ENCODE data around the gene SAP30BP. TPM values are rescaled to one million over a fixed set of nuclear protein-coding genes. Genes with fewer than 3 reads are reported as not detected.

The SAP30BP gene
- total and polyA plus RNA-seq, 2 donors (not counting 1 experiment from before 2014, with no cell fraction given): 143 to 148 TPM

GRCh38 chr17:75667825-75668224 lies 687 bp downstream of the SAP30BP start:
- peaks cover 40 to 46% of the 10 kb centered on the region in 2 donors for H3K4me1 ChIP-seq (ENCODE audit: control insufficient read depth in 2 of 2, insufficient read depth in 2 of 2, low read length in 2 of 2)
- H3K9me3 ChIP-seq (ENCODE audit: control extremely low read depth in 1 of 3, control insufficient read depth in 2 of 3, insufficient read depth in 1 of 3, low read length in 2 of 3): peaks cover 0 to 5% (median 2%) of the 10 kb centered on the region in 3 donors
- CTCF ChIA-PET: interaction anchor here (1.1 to 2.8 kb wide), 8 partner anchors 10 to 117 kb away, joined by 3 to 13 read pairs (median 4); partner anchors contain the start of genes SMIM5 and UNK
- H2AFZ ChIP-seq (ENCODE audit: insufficient read depth, low read depth, low read length, poor library complexity, severe bottlenecking): peak overlapping the region; percentile 93
- intact Hi-C loops (cut with micrococcal nuclease): loop anchor here (2.0 to 10.0 kb wide), 3 partner anchors 187 to 687 kb away; partner anchors contain the start of gene WBP2
- H3K27me3 Mint-ChIP-seq: no peaks in the 10 kb centered on the region
- H3K9me3 Mint-ChIP-seq (ENCODE audit: insufficient read depth): no peaks in the 10 kb centered on the region
- H3K4me1 Mint-ChIP-seq: peaks cover 29% of the 10 kb centered on the region
- H3K79me2 ChIP-seq (ENCODE audit: control insufficient read depth, insufficient read depth, low read length): peaks cover 66% of the 10 kb centered on the region
- TF ChIP-seq EZH2 (IDR thresholded peaks at IDR 0.05; ENCODE audit: borderline replicate concordance, insufficient read depth, low read depth, low read length, poor library complexity, severe bottlenecking) (no peak), CTCF (IDR thresholded peaks at IDR 0.05) (no peak)
- peak overlapping the region; percentile 96 for H3K4me2 ChIP-seq (replicated peaks; ENCODE audit: low read depth, low read length, poor library complexity, severe bottlenecking)
- peak overlapping the region; percentile 84 to 89 for H3K27ac ChIP-seq (ENCODE audit: low read length in 2 of 2)
- no peaks in the 10 kb centered on the region for H3K27me3 ChIP-seq (replicated peaks in 1 of 4; ENCODE audit: control extremely low read depth in 1 of 4, control insufficient read depth in 3 of 4, insufficient read depth in 4 of 4, low read length in 3 of 4)
- H4K20me1 ChIP-seq (ENCODE audit: control insufficient read depth, insufficient read depth, low read length, poor library complexity, severe bottlenecking): peaks cover 25% of the 10 kb centered on the region
- 10% methylated on average over 2 of the region's 4 CpGs for WGBS (ENCODE audit: insufficient coverage)
- ATAC-seq (ENCODE audit: low read depth) (no peak), DNase-seq (no peak)
- peak overlapping the region; percentile 84 to 99 (median 98) for H3K4me3 ChIP-seq (ENCODE audit: control extremely low read depth in 1 of 5, extremely low read depth in 1 of 5, insufficient read depth in 1 of 5, low read depth in 2 of 5, low read length in 4 of 5)
- peak overlapping the region; percentile 97 for H3K9ac ChIP-seq (ENCODE audit: low read length)
- H3K27ac Mint-ChIP-seq: no peak overlapping the region
- POLR2A ChIA-PET: interaction anchor here (0.7 kb wide), 1 partner anchor 22 kb away, joined by 3 read pairs; no protein-coding TSS in a partner anchor
- peaks cover 13 to 39% of the 10 kb centered on the region in 2 experiments for H3K36me3 ChIP-seq (replicated peaks in 1 of 2; ENCODE audit: control extremely low read depth in 1 of 2, control insufficient read depth in 1 of 2, extremely low read depth in 1 of 2, insufficient read depth in 2 of 2, low read length in 1 of 2)
- no peak overlapping the region for H3K4me3 Mint-ChIP-seq

GRCh38 chr17:75668489-75668888 lies 1.4 kb downstream of the SAP30BP start:
- WGBS (ENCODE audit: insufficient coverage): 100% methylated on average over 2 of the region's 4 CpGs
- H3K4me1 Mint-ChIP-seq: peaks cover 30% of the 10 kb centered on the region
- intact Hi-C loops (cut with micrococcal nuclease): loop anchor here (10.0 kb wide), 2 partner anchors 186 to 374 kb away; partner anchors contain the start of gene WBP2
- H3K4me3 Mint-ChIP-seq: no peak overlapping the region
- H3K27ac Mint-ChIP-seq: no peak overlapping the region
- H3K9me3 Mint-ChIP-seq (ENCODE audit: insufficient read depth): no peaks in the 10 kb centered on the region
- Histone ChIP-seq H3K27ac (ENCODE audit: low read length in 2 of 2) (peak overlapping the region in 1 of 2 donors; percentile 89), H3K4me2 (replicated peaks; ENCODE audit: low read depth, low read length, poor library complexity, severe bottlenecking) (peak overlapping the region; percentile 96), H3K9me3 (ENCODE audit: control extremely low read depth in 1 of 3, control insufficient read depth in 2 of 3, insufficient read depth in 1 of 3, low read length in 2 of 3) (peaks cover 0 to 5% (median 2%) of the 10 kb centered on the region in 3 donors), H2AFZ (ENCODE audit: insufficient read depth, low read depth, low read length, poor library complexity, severe bottlenecking) (no peak overlapping the region), H3K27me3 (replicated peaks in 1 of 4; ENCODE audit: control extremely low read depth in 1 of 4, control insufficient read depth in 3 of 4, insufficient read depth in 4 of 4, low read length in 3 of 4) (no peaks in the 10 kb centered on the region), H3K36me3 (replicated peaks in 1 of 2; ENCODE audit: control extremely low read depth in 1 of 2, control insufficient read depth in 1 of 2, extremely low read depth in 1 of 2, insufficient read depth in 2 of 2, low read length in 1 of 2) (peaks cover 13 to 44% of the 10 kb centered on the region in 2 experiments), H3K4me1 (ENCODE audit: control insufficient read depth in 2 of 2, insufficient read depth in 2 of 2, low read length in 2 of 2) (peaks cover 38 to 43% of the 10 kb centered on the region in 2 donors), H3K4me3 (ENCODE audit: control extremely low read depth in 1 of 5, extremely low read depth in 1 of 5, insufficient read depth in 1 of 5, low read depth in 2 of 5, low read length in 4 of 5) (peak overlapping the region in 1 of 5 experiments; percentile 98), H3K9ac (ENCODE audit: low read length) (peak overlapping the region; percentile 97), H3K79me2 (ENCODE audit: control insufficient read depth, insufficient read depth, low read length) (peaks cover 72% of the 10 kb centered on the region), H4K20me1 (ENCODE audit: control insufficient read depth, insufficient read depth, low read length, poor library complexity, severe bottlenecking) (peaks cover 25% of the 10 kb centered on the region)
- ChIA-PET CTCF (interaction anchor here (1.1 to 1.6 kb wide), 4 partner anchors 11 to 116 kb away, joined by 3 to 6 read pairs (median 4); partner anchors contain the start of gene UNK), POLR2A (interaction anchor here (0.7 kb wide), 1 partner anchor 23 kb away, joined by 3 read pairs; no protein-coding TSS in a partner anchor)
- no peaks in the 10 kb centered on the region for H3K27me3 Mint-ChIP-seq
- ATAC-seq (ENCODE audit: low read depth): no peak
- DNase-seq: no peak
- TF ChIP-seq EZH2 (IDR thresholded peaks at IDR 0.05; ENCODE audit: borderline replicate concordance, insufficient read depth, low read depth, low read length, poor library complexity, severe bottlenecking): no peak
- TF ChIP-seq CTCF (IDR thresholded peaks at IDR 0.05): no peak
